NCI-H128 (cell line): Measurements from ENCODE around the gene BRCA1.
"Not testable (repeated sequence)": the region's sequence is repeated elsewhere in the genome, so short reads cannot be mapped to it uniquely, and the experiment has no call there.

Source experiments
- DNase-seq: peaks from one replicate; lab custom pipeline; 2025; ENCODE audit not compliant: unreplicated experiment; lab: John Stamatoyannopoulos, UW

The BRCA1 gene

DNA sequence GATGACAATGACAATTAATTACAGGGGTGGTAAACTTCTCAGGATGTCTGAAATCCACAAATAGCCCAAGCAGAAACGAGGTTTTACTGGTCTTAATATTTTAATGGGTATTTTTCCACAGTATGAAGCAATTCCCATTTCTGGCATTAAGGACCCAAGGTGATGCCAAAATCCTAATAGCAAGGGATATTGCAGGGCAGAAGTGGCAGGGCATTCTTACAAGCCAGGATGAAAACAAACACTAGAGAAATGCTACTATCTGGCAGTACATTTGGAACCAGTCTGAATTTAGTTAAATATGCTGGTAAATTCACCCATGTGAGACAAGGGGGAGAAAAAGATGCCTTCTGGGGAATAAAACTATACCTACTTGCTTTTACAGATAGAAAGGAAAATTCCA lies 54.9 kb downstream of the BRCA1 start:
- no peak for DNase-seq

DNA sequence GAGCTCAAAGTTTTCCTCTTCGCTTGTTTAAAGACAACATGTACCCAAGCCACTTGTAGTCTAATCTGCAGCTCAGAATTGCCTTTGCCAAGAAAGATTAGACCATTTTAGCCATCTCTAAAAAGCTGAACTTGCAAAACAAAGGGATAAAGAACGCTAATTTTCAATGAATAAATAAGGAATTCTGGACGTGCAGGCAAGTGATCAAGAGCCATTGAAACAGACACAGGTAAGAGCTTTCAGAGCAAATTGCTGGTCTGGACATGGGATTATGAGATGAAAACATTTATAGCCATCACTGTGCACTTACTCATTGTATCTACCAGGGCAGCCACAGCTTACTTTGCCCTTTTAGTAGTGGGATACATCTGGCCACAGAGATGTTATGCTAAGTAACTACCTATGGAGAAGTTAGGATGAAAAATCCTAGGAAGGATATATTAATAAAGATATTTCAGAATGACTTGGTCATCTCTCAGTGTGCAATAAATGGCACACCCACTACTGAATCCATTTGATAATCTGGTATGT lies 55.7 kb downstream of the BRCA1 start:
- no peak for DNase-seq

DNA sequence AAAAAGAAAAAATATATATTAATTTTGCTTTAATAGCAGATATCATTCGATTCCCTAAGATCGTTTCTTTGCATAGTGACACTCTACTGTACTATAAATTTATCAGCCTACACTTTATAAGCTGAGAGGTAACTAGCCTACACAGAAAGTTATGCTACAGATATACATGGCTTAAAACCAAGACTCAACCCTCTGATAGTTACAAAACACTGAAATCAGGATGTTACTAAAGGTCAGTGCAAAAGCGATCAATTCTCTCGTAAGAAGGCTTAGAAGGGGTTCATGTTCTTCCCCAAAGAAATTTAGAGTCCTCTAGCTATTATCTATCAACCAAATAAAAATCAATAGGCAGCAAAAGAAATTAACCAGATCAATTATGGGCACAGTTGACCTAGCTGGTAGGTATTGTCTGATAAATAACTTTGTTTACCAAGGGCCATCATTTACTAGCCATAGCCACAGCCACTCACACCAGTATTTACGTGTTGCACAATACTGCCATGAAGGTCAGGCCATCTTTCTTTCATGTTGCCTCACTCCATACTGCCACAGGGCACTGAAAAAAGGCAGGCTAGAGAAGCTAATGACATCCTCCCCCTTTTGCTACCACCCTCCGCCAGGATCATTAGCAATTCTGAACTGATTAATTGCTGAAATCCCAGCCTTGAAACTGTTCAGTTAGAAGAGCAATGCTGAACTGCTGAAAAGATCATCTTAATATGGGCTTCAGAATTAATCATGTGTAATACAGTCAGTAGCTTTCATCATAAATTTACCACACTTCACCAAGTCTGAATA lies 56.4 kb downstream of the BRCA1 start:
- no peak for DNase-seq

DNA sequence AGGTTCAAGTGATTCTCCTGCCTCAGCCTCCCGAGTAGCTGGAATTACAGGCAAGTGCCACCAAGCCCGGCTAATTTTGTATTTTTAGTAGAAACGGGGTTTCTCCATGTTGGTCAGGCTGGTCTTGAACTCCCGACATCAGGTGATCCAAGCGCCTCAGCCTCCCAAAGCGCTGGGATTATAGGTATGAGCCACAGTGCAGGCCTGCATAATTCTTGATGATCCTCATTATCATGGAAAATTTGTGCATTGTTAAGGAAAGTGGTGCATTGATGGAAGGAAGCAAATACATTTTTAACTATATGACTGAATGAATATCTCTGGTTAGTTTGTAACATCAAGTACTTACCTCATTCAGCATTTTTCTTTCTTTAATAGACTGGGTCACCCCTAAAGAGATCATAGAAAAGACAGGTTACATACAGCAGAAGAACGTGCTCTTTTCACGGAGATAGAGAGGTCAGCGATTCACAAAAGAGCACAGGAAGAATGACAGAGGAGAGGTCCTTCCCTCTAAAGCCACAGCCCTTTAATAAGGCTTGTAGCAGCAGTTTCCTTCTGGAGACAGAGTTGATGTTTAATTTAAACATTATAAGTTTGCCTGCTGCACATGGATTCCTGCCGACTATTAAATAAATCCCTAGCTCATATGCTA lies 62.1 kb downstream of the BRCA1 start:
- DNase-seq, result no peak

DNA sequence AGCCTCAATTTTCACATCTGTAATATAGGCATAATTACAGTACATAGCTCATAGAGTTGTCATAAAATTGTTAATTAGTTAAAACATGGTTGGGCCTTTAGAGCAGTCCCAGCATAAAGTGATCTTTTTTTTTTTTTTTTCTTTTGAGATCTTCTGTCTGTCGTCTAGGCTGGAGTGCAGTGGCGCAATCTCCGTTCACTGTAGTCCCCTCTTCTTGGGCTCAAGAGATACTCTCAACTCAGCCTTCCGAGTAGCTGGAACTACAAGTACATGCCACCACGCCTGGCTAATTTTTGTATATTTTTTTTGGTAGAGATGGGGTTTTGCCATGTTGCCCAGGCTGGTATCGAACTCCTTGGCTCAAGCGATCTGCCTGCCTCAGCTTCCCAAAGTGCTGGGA lies 69.1 kb downstream of the BRCA1 start:
- DNase-seq, result no peak

DNA sequence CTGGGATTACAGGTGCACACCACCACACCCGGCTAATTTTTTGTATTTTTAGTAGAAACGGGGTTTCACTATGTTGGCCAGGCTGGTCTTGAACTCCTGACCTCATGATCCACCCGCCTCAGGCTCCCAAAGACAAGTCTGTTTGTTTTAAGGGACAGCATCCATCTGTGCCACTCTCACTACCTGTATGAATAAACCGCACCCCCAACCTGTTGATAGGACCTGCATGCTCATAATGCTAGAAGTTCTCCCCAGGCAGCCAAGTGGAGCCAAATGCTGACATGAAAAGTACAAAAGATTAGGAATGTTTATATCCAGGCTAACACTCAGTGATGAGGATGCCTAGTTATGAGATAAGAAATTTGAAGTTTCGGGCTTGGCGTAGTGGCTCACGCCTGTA lies 72.2 kb downstream of the BRCA1 start:
- DNase-seq, result not testable (repeated sequence)

DNA sequence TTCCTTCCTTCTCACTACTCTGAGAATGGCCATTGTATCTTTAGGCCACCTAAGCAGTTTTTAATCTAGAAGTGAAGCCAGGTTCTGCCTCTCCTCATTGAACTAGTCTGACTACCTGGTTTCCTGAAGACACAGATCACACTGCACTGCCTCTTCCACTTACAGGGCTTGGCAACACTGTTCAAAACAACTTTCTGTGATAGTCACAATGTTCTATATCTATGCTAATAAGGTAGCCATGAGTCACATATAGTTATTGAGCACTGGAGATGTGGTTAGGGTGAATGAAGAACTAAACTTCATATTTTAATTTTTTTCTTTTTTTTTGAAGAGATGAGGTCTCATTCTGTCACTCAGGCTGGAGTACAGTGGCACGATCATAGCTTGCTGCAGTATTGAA lies 73.2 kb downstream of the BRCA1 start:
- no peak for DNase-seq

DNA sequence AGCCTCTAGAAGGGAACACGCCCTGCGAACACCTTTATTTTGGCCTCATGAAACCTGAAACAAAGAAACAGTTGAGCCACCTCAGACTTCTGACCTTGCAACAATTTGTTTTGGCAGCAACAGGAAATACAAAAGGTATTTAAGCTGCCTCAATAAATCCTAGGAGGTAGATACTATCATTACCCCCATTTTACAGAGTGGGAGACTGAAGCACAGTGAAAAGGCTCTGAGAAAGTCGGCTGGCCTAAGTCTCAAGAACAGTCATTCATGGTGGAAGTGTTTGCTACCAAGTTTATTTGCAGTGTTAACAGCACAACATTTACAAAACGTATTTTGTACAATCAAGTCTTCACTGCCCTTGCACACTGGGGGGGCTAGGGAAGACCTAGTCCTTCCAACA lies 81.1 kb downstream of the BRCA1 start:
- no peak for DNase-seq

DNA sequence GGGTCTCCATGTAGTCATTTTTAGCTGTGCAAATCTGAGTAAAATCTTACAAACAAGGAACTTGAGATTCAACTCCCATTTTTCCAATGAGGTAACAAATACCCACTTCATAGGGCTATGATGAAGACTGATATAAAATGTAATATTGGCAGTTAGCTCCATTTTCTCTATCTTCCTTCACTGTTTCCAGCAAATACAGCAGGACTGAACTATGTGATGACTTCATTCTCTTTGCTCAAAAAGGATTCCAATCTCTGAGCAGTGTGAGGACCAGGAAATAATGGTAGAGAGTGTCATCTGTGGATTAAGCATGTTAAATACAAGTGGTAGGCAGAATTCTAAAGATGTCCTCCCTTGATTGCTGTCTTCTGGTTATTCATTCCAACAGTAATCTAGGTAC lies 81.9 kb downstream of the BRCA1 start:
- no peak for DNase-seq

DNA sequence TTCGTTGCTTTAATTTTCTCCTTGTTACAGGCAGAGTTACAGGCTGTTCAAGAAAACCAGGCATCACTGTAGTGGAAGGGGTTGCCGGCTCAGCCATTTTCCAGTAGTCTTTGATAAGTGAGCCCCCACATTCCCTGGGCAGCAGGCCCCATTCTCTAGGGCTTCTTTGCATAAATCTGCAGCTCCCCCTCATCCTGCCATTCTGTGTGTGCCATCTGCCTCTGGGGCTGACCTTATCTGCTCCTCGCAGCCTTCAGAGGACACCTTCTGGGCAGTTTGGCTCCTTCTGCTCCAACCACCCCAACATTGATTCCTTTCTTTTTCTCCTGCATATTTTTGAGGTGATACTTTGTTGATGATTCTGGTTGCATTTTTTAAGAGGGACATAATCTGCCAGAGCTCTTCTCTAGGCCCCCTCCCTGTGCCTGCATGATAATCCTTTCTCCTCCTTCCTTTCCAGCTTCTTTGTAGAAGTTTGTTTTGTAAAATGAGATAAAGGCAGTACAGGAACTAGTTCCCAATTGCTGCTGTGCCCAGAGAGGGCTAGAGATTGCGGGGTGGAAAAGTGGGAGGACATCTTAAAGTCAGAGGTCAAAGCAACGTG lies 83.0 kb downstream of the BRCA1 start:
- DNase-seq, result no peak

DNA sequence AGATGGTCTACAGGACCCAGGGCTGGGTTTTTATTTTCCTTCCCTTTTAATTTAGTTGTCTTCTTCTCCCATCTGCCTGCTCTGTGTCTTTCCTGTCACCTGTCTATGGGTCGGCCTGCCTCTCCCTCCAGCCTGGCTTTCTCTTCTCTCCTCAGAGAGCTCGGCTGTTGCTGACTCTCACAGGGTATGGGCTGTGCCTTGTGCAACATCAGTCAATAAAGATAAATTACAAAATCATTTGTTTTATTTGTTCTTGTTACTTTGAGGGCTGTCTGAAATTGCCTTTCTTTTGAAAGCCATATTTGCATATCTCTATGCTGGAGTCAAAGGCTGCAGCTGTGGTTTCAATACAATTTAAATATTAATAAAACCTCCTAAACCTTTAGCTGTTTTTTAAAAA lies 84.5 kb downstream of the BRCA1 start:
- DNase-seq, result no peak

DNA sequence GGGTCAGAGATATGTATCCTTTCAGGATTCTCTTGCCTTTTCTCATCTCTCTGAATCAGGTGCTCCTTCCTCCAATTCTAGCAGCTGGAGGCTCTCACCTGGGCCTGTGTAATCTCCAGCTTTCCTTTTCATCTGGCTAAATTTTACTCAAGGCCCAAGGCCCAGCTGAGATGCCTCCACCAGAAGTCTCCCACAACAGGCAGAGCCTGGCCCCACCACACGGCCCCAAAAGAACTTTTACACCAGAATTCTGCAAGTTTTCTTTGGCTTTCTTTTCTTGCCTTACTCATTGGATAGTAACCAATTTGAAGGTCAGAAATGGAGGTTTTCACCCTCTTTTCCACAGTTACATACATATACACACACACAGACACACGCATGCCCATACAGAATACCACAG lies 85.5 kb downstream of the BRCA1 start:
- DNase-seq, result no peak

DNA sequence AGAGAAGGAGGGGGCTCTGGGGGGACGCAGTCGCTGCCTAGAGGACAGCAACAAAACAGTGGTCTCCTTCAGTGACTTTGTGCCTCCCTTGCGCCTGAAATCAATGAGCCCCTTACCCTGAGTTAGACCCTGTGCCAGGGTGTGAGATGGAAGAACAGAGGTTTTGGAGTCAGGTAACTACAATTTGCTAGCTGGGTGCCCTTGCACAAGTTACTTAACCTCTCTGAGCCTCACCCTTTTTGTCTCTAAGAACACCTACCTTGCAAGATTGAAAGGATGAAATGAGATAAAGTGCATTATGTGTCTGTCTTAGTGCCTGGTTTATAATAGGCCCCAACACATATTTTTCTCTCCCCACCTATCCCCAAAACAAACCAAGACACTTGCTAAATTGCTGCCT lies 90.3 kb downstream of the BRCA1 start:
- no peak for DNase-seq

DNA sequence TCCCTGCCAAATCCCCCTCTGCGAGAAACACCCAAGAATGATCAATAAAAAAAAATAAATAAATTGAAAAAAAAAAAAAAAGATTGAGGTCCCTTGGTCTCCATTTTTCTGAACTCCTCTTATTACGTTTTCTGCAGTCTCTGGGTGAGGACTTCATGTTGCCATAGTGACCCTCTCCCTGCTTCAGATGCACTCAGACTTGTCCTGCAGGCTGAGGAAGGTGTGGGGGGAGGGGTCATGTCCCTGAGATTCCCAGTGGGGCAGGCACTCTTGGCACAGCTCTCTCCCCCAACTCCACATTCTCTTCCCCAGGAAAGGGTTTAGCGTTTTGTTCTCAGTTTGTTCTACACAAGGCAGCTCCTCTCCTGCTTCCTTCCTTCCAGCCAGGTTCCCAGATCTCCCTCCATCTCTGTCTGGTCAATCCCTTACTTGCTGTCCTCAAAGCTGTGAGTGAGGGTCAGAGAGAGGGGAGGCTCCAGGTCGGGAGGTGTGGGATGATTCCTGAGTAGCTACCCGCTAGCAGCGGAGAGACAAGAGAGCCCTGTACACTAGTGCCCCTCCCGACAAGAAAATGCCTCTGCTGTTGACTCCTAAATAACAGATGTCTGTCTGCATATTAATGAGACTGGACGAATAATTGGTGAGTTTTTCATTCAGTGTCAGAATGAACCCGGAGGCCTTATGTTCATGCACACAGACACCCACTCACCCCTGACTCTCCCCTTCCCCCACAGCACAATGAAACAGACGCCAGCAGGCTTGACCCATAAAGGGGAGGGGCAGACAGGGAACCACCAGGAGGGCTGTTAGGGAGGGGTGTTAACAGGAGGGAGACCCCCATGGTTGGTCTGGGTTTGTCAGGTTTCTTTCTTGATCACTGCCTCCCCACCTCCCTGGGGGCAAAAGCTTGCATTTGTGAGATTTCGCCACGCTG lies 90.9 kb downstream of the BRCA1 start:
- DNase-seq, result no peak

DNA sequence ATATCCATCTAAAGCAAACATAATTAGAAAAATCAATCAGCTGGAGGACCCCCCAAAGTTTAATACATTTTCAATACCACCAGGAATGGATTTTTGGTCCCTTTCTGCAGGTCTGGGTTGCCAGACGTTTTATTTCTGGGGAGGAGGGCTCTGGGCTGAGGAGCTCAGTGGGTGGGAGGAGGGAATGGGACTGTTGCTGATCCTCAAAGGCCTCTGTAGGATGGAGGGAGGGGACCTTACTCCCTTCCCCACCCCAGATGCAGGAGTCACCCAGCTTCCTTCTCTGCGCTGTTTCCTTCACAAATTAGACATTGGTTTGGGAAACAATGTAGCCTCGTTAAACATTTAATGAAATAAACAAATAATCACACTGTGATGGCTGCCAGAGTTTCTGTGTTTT lies 93.5 kb downstream of the BRCA1 start:
- DNase-seq, result no peak

DNA sequence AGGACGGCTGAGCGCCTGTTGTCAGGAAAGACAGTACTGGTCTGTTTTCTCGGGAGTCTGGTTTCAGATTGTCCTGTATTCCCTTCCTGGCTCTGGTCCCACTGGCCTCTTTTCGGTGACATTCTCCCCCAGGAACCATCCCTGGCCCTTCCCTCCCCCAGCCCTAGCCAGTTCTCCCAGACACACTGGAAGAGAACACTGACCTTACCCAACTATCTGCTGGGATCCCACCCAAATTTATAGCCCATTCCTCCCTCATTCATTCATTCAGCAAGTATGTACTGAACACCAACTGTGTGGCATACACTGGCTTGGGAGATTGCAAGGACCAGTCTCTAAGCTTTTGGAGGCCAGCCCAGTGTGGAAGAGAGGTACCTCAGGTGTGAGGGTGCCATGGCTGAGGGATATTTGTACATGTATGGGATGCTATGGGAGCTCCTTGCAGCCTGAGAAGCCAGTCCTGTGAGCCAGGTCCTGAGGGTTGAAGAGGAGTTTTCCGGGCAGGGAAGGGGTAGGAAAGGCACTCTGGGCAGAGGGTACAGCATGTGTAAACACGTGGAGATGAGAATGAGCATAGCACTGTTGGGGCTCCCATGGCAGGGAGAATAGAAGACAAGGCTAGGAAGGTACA lies 94.9 kb downstream of the BRCA1 start:
- DNase-seq, result no peak

DNA sequence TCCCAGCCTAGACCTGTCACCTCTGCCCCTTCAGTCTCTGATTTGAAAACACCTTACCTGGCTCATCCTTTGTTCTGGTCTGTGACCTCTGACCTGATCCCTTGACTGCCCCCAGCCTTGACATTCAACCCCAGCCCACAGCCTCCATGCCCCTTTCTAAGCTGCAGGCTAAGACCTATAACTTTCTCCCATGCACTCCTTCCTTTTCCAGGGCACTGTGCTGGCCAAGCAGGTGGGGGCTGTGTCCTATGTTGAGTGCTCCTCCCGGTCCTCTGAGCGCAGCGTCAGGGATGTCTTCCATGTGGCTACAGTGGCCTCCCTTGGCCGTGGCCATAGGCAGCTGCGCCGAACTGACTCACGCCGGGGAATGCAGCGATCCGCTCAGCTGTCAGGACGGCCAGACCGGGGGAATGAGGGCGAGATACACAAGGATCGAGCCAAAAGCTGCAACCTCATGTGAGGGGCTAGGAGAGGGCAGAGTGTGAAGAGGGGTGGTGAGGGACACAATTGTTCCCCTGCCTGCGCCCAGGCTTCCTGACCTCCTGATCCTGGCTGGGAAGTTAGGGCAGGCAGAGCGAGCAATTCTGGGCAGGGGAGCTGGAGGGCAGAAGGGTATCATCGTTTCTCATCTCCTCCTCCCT lies 96.8 kb downstream of the BRCA1 start:
- no peak for DNase-seq

DNA sequence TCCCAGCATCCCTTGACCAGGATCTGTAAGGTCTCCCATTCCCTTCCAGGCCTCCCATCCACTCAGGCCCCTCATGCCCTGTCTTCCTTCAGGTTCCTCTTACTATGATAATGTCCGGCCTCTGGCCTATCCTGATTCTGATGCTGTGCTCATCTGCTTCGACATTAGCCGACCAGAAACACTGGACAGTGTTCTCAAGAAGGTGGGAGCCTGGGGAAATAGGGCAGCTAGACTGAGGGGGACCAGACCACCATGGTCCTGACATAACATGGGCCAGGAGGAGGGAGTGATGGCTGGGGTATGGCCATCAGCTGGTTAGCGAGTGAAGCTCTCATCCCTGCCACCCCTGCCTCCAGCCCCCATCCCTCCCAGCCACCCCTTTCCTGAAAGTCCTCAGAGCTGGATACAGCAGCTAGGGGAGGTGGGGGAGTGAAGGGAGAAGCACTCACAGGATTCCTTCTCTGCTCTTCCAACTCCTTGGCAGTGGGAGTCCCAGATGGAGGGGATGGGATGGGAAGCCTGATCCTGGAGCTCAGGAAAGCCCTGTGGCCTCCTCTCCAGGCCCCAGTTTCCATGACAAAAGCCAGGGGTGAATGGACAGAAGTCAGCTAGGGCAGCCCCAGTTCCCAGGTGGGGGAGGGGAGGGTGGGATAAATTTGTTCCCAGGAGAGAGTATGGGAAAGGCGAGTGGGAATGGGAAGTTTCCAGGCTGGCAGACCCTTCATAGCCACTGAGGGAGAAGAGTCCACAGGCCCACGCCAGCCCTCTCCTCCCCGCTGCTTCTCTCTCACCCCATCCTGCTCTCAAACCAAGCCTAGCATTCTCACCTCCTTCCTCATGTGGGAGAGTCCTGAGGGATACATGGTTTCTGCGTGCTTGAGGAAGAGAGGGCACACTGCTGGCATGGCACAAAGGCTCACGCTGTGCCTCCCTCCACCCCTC lies 97.8 kb downstream of the BRCA1 start:
- DNase-seq, result no peak

DNA sequence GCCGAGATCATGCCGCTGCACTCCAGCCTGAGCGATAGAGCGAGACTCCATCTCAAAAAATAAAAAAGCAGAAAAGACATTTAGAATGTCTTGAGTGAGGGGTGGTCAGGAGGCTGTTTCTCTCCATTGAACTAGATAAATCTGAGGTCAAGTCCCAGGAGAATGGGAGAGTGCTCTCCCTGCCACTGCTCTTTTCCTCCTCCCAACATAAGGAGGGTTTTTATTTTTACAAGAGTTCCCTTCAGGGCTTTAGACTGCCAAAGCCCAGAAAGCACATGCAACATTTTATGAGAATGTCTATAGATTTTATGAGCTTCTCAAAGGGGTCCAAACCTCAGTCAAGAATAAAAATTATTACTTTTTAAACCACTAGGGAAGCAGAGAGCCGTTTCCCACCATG lies 98.6 kb downstream of the BRCA1 start:
- DNase-seq, result no peak
